ENCODE results near the gene HSPBP1.
A peak's percentile ranks its signal among the peaks of the same experiment; 100 is the strongest.

HSPBP1 gene

DNA sequence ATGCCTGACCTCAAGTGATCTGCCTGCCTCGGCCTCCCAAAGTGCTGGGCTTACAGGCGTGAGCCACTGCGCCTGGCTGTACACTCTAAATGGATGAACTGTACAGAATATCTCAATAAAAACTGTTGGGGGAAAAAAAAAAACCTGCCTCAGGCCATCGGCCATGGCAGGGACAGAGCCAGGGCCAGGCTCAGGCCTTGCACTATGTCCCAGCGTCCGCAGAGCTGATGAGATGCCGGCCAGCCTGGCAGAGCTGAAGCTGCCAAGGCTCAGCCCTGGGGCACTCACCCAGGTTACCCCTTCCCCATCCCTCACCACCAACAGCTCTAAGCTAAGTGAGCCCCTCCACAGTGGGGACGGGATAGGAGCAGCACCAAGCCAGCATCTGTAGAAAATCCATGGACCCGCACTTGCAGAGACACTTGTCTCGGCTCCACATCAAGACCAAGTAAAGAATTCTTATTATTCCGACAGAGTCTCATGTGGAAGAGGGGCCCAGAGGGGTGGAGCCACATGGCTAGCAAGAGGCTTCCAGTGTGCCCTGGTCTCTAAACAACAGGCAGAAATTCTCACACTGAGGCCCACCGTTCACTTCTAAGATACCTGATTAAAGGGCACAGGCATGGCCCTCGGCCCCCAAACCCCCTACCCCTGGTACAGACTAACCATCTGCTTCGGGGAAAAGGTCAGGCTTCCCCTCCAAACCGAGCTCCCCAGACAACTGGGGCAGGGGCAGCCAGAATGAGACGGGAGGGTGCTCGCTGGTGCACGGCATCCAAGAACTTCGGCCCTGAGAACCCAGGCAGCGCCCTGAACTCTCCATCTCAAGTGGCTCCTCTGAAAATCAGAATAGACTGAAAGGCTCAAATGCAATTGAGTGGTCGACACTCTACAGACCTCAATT, 26.9 kb downstream of the HSPBP1 start:
- DNase-seq = no peak

DNA sequence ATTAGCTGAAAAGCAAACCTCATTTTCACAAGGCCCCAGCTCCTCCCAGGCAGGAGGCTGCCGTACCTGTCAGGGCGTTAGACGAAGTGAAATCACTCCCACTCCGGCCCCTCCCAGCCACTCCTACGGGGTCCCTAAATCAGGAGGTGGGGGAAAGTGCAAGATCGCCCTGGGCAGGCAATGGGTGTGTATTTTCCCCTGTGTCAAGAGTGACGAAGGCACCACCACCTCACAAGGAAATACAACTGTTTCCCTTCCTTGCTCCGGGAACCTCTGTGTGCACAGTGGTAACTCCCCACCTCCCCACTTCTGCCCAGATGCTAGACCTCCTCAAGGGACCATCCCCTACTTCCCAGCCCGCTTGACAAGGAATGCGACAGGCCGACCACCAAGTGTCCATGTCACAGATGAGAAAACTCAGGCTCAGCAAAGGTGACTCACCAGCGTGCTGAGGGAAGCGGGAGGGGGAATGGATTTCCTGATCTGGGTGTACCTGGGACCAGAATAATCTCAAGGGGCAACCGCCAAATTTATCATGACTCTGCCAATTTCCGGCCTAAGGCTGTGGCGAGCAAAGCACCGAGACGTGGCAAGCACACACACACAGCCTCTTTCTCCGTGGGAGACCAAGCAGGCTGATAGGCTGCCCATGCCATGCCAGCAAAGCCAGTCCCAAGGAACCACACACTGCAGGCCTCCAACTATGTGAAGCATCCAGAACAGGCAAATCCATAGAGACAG, 28.4 kb downstream of the HSPBP1 start:
- peak; percentile 40 for DNase-seq

DNA sequence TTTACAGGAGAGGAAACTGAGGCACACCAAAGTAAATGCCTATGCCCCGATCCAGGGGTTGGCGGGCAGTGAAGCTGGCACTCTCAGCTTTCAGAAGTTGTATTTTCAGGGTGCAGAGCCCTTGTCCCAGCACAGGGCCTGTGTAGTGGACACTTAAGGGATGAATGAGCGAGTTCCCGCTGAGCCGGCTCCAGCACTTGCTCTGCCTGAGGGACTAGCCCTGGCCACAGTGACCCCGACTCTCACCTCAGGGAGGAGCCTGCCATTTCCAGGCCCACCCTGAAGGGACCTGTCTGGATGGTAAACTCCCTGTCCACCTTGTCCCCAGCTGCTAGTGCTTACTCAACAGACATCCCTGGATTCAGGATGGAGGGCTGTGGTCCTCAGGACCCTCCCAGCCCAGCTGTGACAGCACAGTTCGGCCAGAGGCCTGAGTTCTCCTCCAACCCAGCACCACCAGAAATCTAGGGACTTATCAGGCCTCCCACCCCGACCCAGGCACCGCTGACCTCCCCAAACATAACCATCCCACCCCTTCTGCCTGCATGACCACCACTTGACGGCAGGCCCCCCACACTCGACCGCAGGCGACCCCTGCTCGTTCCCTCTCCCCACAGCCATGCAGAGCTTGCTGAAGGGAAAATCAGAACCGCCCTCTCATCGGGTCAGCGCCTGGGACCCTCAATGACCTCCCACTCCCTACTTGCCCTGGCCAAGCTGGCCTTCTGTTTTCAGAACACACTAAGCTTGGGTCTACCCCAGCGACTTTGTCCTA, 29.5 kb downstream of the HSPBP1 start:
- DNase-seq = no peak

DNA sequence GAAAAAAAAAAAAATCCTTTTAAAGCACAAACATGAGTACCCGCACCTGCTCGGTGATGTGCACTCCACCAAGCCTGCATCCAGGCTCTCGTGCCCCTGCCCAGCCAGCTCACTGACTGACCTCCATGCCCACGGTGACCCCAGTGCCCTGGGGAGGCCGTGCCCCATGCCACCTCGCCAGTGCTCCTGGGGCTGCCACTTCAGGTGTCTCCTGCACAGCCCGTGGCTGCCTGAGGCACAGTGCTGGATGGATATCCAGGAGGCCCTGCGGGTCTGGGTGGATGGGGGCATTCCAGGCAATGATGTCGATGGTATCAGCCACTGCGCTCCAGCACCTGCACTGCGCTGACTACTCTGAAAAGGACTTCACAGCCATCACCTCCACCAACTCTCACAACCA, 30.1 kb downstream of the HSPBP1 start:
- DNase-seq = no peak

DNA sequence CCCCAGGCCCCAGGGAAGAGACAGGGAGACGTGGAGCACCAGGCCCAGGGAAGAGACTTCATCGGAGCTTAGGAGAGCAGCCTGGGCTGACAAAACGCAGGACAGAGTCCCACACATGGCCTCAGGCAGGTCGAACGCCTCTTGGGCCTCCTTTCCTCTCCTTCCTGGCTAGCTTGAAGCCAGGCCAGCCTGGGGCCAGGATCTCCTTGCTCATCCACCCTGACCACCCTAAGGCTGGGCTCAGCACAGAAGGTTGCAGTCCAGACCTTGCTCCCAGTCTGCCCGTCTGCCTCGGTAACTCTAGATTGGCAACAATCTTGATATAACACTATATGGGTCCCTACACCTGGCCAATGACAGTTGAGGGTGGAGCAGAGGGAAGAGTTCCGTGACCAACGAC, 31.2 kb downstream of the HSPBP1 start:
- no peak for DNase-seq

DNA sequence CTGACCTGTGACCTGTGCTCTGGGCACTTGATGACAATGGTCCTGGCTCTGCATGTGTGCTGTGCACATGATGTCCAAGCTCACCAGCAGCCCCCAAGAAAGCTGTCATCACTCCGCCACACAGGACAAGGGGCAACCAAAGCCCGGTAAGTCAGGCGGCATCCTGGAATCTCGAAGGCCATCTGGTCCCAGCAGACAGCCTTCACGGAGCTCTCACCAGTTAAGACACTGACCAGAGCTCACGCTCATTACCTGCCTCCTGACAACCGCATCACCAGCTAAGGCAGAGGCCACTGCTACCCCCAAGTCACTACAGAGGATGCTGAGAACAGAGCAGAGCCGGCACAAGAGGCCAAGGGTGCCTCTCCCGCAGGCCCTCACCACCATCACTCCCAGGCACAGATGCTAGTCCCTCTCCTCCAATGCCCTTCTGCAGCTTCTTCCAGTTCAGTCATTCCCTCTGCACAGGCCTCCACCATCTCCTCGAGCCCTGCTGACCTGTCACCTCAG, 31.7 kb downstream of the HSPBP1 start:
- DNase-seq = no peak

DNA sequence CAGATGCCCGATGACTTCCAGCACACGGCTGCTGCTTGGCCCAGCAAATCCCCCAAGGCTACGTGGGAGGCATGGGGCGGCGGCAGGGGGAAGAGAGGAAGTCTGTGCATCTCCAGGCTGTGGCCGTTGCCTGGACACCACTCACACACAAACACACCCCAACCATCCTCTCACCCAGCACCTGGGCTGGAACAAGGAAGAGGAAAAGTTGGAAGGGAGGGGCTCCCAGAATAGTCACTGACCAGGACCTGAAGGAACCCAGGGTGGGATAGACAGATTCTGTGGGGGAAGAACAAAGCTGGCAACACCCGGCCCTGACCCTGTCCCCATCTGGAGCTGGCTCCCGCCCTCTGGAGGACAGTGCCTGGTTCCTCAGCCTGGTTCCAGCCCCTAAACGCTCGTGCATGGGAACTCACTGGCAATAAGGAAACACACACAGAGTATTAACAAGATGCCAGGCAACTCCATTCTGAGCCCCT, 32.2 kb downstream of the HSPBP1 start:
- DNase-seq = no peak

DNA sequence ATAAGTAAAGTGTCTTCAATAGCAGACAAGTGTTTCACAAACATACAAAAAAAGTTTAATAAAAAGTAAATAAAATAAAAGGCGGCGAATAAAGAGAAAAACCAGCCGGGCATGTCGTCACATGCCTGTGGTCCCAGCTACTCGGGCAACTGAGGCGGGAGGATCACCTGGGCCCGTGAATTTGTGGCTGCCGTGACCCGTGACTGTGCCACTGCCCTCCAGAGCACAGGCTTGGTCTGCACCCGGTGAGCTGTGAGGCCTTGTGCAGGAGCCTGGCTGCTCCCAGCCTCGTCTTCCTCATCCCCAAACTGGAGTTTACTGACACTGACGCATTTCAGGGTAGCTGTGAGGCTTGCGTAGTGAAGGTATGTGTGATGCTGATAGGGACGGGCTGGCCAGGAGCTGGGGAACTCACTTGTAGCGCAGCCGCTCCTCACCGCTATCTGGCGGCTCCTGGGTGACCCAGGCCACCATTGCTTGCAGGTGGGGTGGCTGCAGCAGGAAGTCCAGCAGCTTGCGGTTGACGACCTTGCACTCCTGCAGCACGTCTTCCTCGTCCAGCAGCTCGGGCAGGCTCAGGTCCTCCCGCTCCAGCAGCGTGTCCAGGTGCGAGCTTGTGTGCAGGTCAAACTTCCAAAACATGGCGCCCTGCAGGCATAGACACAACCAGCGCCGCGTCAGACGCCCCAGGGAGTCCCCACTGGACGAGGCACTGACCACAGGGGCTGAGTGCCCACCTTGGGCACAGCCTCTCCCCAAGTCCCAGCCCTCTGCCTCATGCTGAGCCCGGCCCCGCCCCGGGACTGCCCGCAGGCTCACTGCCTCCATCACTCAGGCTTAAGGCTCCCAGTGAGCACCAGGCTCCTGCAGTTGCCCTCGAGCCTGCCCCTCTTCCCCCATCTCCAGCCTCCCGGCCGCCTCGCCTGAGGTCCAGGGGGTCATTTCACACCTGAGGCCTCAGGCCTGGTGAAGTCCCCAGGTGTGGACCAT, 33.2 kb downstream of the HSPBP1 start:
- no peak for DNase-seq

DNA sequence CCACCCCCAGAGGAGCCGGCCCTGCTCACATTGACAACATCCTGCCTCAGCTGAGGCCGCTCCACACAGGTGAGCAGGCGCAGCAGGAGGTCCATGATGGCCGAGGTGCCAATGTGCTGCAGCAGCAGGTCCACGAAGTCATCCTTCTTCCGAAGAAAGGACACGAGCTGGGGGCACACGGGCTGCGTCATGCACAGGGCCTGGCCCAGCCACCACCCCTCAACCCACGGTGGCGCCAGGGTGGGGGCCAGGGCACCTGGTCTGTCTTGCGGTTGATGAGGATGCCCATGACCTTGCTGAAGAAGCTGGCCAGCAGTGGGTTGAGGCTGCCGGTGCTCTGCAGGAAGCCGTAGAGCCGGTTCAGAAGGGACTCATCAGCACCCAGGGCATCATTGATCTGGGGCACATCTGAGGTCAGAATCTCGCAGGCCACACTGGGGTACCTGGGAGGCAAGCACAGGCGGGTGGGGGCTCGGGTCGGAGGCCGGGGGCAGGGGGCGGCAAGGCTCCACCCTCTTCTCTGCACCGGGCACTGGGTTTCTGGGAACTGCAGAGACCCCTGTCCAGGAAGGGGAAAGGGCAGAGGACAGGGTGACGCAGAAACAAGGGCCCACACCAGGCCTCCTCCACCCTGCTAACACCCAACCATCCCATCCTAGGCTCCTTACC, 34.5 kb downstream of the HSPBP1 start:
- DNase-seq = no peak

DNA sequence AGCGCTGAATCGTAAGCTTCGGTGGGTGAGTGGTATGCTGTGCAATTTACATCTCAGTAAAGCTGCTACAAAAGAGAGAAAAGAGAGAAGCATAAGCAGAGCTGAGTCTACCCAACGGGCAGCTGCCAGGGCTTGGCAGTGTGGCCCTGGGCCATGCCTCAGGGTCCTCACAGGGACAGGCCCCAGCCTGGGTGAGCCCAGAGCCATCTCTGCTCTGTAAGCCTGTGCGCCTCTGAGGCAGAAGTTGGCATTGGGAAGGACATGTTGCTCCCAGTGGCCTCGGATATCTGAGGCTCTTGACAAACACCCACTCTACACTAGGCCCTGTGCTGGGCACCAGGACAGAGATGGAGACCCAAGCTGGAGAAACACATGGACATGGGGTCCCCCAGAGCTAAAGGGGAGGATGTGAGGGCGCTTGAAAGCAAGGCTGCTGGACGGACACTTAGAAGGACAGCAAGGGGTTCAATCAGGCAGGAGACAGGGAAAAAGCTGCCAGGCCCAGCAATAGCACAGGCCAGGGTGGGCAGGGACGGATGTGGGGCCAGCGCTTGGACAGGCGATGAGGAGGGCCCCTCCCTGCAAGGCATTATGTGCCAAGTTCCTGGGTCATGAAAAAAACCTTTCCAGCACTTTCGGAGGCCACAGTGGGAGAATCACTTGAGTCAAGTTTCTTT, 35.8 kb downstream of the HSPBP1 start:
- DNase-seq = no peak

DNA sequence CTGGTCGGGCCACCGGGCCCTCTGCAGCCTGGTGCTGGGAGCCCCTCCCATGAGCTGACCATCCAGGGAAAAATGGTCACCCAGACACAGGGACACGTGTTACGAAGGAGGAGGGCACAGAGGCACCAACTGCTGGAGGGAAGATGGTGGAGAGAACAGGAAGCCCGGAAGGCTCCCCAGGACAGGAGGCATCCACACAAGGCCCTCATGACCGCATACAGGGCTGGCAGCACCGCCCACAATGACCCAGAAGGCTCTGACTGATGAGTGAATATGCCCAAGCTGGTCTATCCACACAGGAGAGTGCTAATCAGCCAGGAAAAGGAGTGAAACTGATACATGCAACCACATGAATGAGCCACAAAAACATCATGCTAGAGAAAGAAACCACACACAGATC, 37.4 kb downstream of the HSPBP1 start:
- no peak for DNase-seq

DNA sequence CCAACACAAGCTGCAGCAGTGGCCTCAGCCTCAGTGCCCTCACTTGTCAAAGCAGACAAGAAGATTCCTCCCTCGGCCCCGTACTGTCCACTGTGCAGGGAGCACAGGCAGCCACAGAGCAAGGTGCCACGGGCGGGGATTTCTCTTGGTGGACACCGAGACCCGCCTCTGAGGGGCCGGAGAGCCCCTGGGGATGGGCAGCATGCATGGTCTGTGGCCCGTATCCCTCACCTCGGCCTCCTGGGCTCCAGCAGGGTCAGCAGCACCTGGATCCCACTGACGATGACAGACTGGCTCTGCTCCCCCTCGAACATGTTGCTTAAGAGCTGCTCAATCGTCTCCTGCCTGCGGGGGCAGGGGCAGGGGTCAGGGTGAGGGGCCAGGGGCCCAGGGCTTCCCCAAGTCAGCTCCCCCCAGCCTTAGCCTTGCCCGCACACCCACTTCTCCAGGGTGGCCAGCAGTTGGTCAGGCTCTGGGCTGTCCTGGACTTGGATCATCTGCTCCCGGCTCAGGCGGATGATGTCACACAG, 37.9 kb downstream of the HSPBP1 start:
- no peak for DNase-seq

DNA sequence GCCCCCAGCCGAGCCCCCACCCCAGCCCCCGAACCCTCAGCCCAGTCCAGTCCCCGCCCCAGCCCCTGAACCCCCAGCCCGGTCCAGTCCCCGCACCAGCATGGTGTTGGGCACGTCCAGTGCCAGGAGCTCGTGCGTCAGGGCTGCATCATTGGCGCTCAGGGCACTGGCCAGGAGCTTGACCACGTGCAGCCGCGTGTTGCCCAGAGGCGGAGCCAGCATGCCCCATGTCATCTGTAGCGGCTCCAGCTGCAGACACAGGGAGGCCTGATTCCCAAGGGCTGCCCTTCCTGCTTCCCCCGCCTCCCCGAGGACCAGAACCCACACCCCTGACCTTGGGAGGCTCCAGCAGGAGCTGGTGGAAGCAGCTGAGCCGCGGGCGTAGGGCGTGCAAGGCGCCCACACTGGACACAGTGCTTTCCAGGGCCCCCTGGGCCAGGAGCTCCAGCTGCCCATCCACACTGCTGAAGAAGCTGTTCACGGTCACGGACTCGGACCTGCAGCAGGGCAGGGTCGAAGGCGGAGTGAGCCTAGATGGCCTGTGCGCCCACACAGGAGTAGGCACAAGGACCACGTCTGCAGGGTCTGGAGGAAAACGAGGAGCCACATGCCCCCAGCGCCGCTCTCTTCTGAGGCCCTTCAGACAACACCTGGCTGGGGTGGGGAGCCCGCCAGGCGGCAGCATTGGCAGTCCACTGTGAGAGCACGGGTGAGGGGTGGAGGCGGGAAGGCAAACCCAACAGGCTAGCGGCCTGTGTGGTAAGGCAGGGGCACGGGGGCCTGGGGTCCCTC, 38.6 kb downstream of the HSPBP1 start:
- DNase-seq = no peak

DNA sequence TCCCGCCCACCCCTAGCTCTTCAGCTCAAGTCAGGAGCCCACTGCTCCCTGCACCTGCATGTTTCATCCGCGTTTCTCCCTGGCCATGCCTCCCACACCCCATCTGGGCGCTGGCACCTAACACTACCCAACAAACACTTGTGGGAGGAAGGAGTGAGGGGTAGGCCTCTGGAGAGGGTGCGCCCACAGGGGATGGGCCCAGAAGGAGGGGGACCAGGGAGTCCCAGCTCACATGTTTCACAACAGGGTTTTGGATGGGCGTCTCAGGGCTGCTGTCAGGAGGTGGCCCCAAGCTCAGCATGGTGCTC, 39.2 kb downstream of the HSPBP1 start:
- DNase-seq = no peak

DNA sequence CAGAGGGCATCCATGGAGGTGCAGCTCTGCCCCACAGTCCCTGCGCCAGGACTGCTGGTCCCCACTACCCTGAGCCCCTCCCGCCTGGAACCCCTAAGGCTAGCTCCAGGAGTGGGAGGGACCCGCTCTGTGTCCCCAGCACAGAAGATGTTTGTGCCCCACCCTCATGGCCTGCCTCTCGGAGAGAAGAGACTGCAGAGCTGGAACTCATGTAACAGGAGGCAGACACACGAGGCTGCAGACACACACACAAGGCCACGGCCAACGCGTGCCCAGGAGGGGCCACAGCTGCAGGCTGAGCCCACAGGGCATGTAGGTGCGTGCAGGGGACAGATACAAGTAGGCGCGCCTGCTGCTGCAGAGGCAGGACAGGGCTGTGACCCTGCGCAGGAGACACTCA, 40.9 kb downstream of the HSPBP1 start:
- no peak for DNase-seq

DNA sequence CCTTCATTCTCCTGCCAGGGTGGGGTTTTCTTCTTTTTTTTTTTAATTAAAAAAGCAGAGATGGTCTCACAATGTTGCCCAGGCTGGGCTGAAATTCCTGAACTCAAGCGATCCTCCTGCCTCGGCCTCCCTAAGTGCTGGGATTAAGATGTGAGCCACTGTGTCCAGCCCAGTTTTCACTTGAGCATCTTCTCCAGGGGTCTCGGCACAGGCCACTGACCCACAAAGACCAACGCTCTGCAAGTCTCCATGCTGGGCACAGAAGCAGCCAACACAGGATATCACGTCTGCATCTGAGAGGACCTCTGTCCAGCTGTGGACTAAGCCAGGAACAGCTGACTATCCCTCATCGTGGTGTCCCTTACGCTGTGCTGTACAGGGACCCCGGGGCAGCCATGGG, 41.9 kb downstream of the HSPBP1 start:
- DNase-seq = no peak

DNA sequence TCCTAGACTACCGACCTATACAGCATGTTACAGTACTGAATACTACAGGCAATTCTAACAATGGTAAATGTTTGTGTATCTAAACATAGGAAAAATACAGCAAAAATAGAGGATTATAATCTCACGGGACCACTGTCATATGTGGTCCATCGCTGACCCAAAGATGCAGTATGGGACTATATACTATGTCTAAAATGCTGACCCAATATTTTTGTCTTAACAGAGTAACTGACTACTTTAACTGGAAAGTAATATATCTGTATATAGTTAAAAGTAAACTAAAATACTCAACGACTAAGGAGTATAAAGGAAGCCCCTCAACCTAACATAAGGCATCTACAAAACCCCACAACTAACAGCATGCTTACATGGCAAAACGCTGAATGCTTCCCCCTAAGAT, 46.9 kb downstream of the HSPBP1 start:
- no peak for DNase-seq

DNA sequence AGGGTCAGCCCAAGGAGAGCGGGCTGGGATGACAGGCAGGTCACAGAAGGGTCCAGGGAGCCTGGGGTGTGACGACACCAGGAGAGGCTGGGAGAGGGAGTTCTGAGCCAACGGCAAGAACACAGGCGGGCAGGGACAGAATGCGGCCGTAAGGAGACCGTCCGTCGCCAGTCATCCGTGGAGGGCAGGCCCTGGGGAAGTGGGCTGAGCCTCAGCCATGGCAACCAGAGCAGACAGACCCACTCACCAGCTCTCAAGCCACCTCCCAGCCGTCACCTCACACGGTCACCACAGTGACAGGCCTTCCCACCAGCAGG, 47.7 kb downstream of the HSPBP1 start:
- no peak for DNase-seq

DNA sequence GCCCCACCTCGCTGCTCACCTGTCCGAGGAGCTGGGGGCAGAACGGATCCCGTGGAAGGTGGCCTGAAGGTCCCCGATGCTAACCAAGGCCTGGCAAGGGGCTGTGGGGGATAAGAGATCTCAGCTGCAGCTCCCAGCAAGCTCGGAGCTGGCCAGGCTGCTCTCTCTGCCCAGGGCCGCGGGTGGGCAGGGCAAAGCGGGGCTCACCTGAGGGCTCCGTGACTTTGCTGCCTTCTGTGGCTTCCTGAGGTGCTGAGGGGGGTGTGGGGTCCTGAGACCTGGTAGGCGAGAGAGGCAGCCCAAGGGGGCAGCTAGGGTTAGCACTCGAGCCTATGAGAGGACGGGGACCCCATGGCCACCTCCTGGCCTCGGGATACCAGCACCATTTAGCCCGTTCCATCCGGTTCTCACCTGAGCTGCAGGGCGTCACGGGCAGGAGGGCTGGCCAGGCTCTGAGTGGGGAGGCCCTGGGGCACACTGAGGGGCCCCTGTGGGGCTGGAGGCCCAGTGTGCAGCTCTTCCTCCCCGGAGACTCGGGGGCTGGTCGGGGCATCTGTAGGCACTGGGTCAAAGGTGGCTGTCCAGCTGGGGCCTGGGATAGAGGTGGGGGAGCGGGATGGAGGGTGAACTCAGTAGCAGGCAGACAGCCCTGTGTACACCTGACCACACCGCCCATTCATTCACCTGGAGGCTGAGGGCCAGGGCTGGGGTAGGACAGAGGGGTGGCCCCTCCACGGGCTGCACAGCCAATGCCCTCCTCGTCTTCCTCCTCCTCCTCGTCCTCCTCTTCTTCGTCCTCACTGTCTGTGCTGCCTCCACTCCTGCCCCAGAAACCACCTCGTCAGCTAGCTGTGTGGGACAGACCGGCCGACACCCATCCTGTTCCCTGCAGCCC, 48.3 kb downstream of the HSPBP1 start:
- no peak for DNase-seq

Measured in CD4-positive, alpha-beta T cell treated with Interleukin-15 for 1 hour (primary cell).